GM12878 (cell line): Measurements from ENCODE around the gene NFATC1. TPM values are rescaled to one million over a fixed set of nuclear protein-coding genes. Genes with fewer than 3 reads are reported as not detected.

ENCODE experiments used
- ATAC-seq: fragments of 200-7000 bp; cut with Tn5 transposase; 3 replicates; pipeline ENCODE4 v1.9.1; 2020; ENCODE audit warnings: mild to moderate bottlenecking, moderate library complexity
- BruUV-seq: library from RNA; stranded (reverse); fragments of 400-500 nt; replicated peaks from 2 replicates; lab custom pipeline; 2021; lab: Mats Ljungman, UMichigan
- CTCF ChIA-PET: fragments of 300-600 bp; sonication (Branson Sonifier 250); formaldehyde crosslinking; extraction: SDS; loops from one replicate; lab custom pipeline; 2021; ENCODE audit warnings: inconsistent platforms; lab: Yijun Ruan, JAX
- POLR2A ChIA-PET: fragments of 350-600 bp; formaldehyde crosslinking; extraction: SDS; loops from one replicate; lab custom pipeline; 2021; ENCODE audit warnings: inconsistent platforms; lab: Charles Lee
- RAD21 ChIA-PET: fragments of 300-600 bp; sonication (Branson Sonifier 250); formaldehyde crosslinking; loops from one replicate; lab custom pipeline; 2023; ENCODE audit warnings: antibody characterized with exemption; ENCODE audit not compliant: unreplicated experiment; lab: Charles Lee
- SMC1A ChIA-PET: fragments of 300-600 bp; sonication (Branson Sonifier 250); formaldehyde crosslinking; loops from one replicate; lab custom pipeline; 2023; ENCODE audit not compliant: unreplicated experiment, uncharacterized antibody; lab: Charles Lee
- DNase-seq: peaks from one replicate; pipeline ENCODE4 v3.0.0-alpha.2; 2011; ENCODE audit warnings: low read depth, low spot score
- FAIRE-seq: peaks from 3 replicates; lab custom pipeline; 2011; peaks lifted over from hg19 to GRCh38; lab: Jason Lieb, UNC
- H2AFZ ChIP-seq: 2 replicates; pipeline ENCODE4 v1.6.0; 2011; ENCODE audit warnings: low read depth, low read length, control low read depth; ENCODE audit not compliant: control insufficient read depth
- H3K27ac ChIP-seq: 2 replicates; pipeline ENCODE4 v1.5.1; 2011; ENCODE audit warnings: control low read depth; ENCODE audit not compliant: control insufficient read depth, insufficient read depth
- H3K27me3 ChIP-seq, 2 experiments: replicated peaks in 1 of 2; 2 replicates each; pipeline versions ENCODE4 v1.6.0 to v1.6.1; 2011; ENCODE audit warnings: low read length in 1 of 2; ENCODE audit not compliant: control insufficient read depth in 2 of 2, insufficient read depth in 2 of 2
- H3K36me3 ChIP-seq, 2 experiments: 2 replicates each; pipeline ENCODE4 v1.5.1; 2011; ENCODE audit warnings: low read length in 1 of 2; ENCODE audit not compliant: control insufficient read depth in 2 of 2, insufficient read depth in 2 of 2
- H3K4me1 ChIP-seq: 2 replicates; pipeline ENCODE4 v1.6.1; 2011; ENCODE audit warnings: mild to moderate bottlenecking, low read length, moderate library complexity, mixed read lengths; ENCODE audit not compliant: control insufficient read depth, insufficient read depth
- H3K4me2 ChIP-seq: 2 replicates; pipeline ENCODE4 v1.6.0; 2011; ENCODE audit warnings: control low read depth; ENCODE audit not compliant: control insufficient read depth, insufficient read depth
- H3K4me3 ChIP-seq: fragments of 200-600 bp; sonication (generic); 2 replicates; pipeline ENCODE4 v1.5.1; 2016
- H3K79me2 ChIP-seq: 2 replicates; pipeline ENCODE4 v1.6.0; 2011; ENCODE audit warnings: low read length; ENCODE audit not compliant: control insufficient read depth, insufficient read depth
- H3K9ac ChIP-seq: 2 replicates; pipeline ENCODE4 v1.8.0; 2011; ENCODE audit warnings: low read length, control low read depth, mixed read lengths; ENCODE audit not compliant: control insufficient read depth, insufficient read depth
- H3K9me3 ChIP-seq: replicated peaks from 3 replicates; pipeline ENCODE4 v1.5.1; 2011; ENCODE audit warnings: mild to moderate bottlenecking, low read length; ENCODE audit not compliant: control insufficient read depth, insufficient read depth
- H4K20me1 ChIP-seq: 2 replicates; pipeline ENCODE4 v1.6.0; 2011; ENCODE audit not compliant: control insufficient read depth, insufficient read depth
- CBX3 ChIP-seq: fragments of 200-600 bp; sonication (generic); IDR thresholded peaks from 2 replicates; pipeline ENCODE4 v1.6.1; 2016; ENCODE audit warnings: low read depth, borderline replicate concordance
- CEBPB ChIP-seq, 2 experiments: fragments of 150-350 bp in 1 of 2; IDR thresholded peaks; 2 replicates each; pipeline ENCODE4 v1.6.1; 2012 to 2014; ENCODE audit warnings: low read depth in 2 of 2, low read length in 2 of 2, borderline replicate concordance in 1 of 2, inconsistent platforms in 1 of 2
- CHD1 ChIP-seq: IDR thresholded peaks from 2 replicates; pipeline ENCODE4 v1.6.1; 2012; ENCODE audit warnings: low read depth, low read length, improper control_type of control experiment
- FOS ChIP-seq: IDR thresholded peaks from 3 replicates; pipeline ENCODE4 v1.6.1; 2011; ENCODE audit warnings: borderline replicate concordance; ENCODE audit not compliant: insufficient read length; ENCODE audit errors: extremely low read depth
- JUNB ChIP-seq: IDR thresholded peaks from 2 replicates; pipeline ENCODE4 v1.6.1; 2016; ENCODE audit warnings: antibody characterized with exemption, mild to moderate bottlenecking
- KLF5 ChIP-seq: fragments of 450-650 bp; IDR thresholded peaks from 2 replicates; pipeline ENCODE4 v1.6.1; 2014; ENCODE audit warnings: mild to moderate bottlenecking; ENCODE audit not compliant: partially characterized antibody
- NBN ChIP-seq: fragments of 450-650 bp; IDR thresholded peaks from 2 replicates; pipeline ENCODE4 v1.6.1; 2016
- NR2C2 ChIP-seq: IDR thresholded peaks from 2 replicates; pipeline ENCODE4 v1.6.1; 2011; ENCODE audit warnings: borderline replicate concordance, low read depth; ENCODE audit not compliant: control insufficient read depth, insufficient read length
- NR2F1 ChIP-seq: fragments of 450-650 bp; conservative IDR thresholded peaks from 2 replicates; pipeline ENCODE4 v1.6.1; 2017; ENCODE audit warnings: mild to moderate bottlenecking
- RUNX3 ChIP-seq: IDR thresholded peaks from 2 replicates; pipeline ENCODE4 v1.6.1; 2012; ENCODE audit warnings: low read length, inconsistent platforms
- TBL1XR1 ChIP-seq: IDR thresholded peaks from 2 replicates; pipeline ENCODE4 v1.6.1; 2012; ENCODE audit warnings: low read depth, low read length, improper control_type of control experiment
- ZNF274 ChIP-seq: IDR thresholded peaks from one replicate; pipeline ENCODE4 v1.8.0; 2011; ENCODE audit not compliant: insufficient read length, insufficient read depth
- ZSCAN29 ChIP-seq: fragments of 450-650 bp; IDR thresholded peaks from 2 replicates; pipeline ENCODE4 v1.6.1; 2017; ENCODE audit warnings: mild to moderate bottlenecking, moderate library complexity
- WGBS: methylation state at CpG from one replicate; pipeline ENCODE4 v1.1.6; 2016; ENCODE audit warnings: low lambda C conversion rate; ENCODE audit not compliant: insufficient replicate concordance, insufficient coverage; ENCODE audit errors: missing lambda C conversion rate; 5-methylcytosine and 5-hydroxymethylcytosine counted together
- in situ Hi-C: fragments of 300-500 bp; cut with MboI; formaldehyde crosslinking; loops from 9 replicates; pipeline ENCODE4 v1.14.3; 2018; ENCODE audit warnings: mixed read lengths
- intact Hi-C: fragments of 100-400 bp; cut with micrococcal nuclease; formaldehyde crosslinking; loops from one replicate; pipeline ENCODE4 v1.14.2; 2022; ENCODE audit not compliant: unreplicated experiment
- polyA plus RNA-seq, 11 experiments: library from polyadenylated mRNA; depleted of rRNA in 4 of 11; unstranded in 6 of 11; stranded (reverse) in 5 of 11; fragments of >200 nt; fragmentation: Nextera tagmentation in 4 of 11; fragmentation: Illumina TruSeq in 1 of 11; extraction: Ambion mirVana in 4 of 11; extraction: Trizol in 1 of 11; gene quantifications; 1 replicate in 1 of 11; 2 replicates in 10 of 11; pipeline versions ENCODE4 v1.2.1 to v1.2.3, GENCODE V29; 2011 to 2016; ENCODE audit warnings: inconsistent platforms in 2 of 11, missing spikeins in 2 of 11, low read depth in 1 of 11
- total RNA-seq, 4 experiments: library from RNA; depleted of rRNA in 3 of 4; stranded (reverse); fragments of >200 nt in 3 of 4; fragmentation: Illumina TruSeq in 1 of 4; extraction: Trizol in 1 of 4; gene quantifications; 2 replicates each; pipeline versions ENCODE4 v1.2.1 to v1.2.3, GENCODE V29; 2013 to 2021
- TF ChIP-seq, protein P1 (sequence below), 3 experiments: IDR thresholded peaks in 2 of 3; conservative IDR thresholded peaks in 1 of 3; 2 replicates each; pipeline ENCODE4 v1.5.1; 2011; ENCODE audit warnings: low read depth in 3 of 3, low read length in 3 of 3, mild to moderate bottlenecking in 3 of 3, control low read depth in 2 of 3, moderate library complexity in 2 of 3, inconsistent platforms in 1 of 3, mixed read lengths in 1 of 3; ENCODE audit not compliant: control insufficient read depth in 2 of 3, insufficient read depth in 1 of 3; ENCODE audit errors: extremely low read depth in 1 of 3
- TF ChIP-seq, protein P2 (sequence below): fragments of 450-650 bp; formaldehyde crosslinking; IDR thresholded peaks from 2 replicates; pipeline ENCODE4 v1.5.0; 2022; ENCODE audit warnings: mild to moderate bottlenecking, missing genetic modification characterization

NFATC1 gene
- total and polyA plus RNA-seq, 10 of the 15 experiments (the other 5 are each of a cell fraction or from before 2014, with no cell fraction given): 0.84 to 20.8 (median 5.1) TPM

DNA sequence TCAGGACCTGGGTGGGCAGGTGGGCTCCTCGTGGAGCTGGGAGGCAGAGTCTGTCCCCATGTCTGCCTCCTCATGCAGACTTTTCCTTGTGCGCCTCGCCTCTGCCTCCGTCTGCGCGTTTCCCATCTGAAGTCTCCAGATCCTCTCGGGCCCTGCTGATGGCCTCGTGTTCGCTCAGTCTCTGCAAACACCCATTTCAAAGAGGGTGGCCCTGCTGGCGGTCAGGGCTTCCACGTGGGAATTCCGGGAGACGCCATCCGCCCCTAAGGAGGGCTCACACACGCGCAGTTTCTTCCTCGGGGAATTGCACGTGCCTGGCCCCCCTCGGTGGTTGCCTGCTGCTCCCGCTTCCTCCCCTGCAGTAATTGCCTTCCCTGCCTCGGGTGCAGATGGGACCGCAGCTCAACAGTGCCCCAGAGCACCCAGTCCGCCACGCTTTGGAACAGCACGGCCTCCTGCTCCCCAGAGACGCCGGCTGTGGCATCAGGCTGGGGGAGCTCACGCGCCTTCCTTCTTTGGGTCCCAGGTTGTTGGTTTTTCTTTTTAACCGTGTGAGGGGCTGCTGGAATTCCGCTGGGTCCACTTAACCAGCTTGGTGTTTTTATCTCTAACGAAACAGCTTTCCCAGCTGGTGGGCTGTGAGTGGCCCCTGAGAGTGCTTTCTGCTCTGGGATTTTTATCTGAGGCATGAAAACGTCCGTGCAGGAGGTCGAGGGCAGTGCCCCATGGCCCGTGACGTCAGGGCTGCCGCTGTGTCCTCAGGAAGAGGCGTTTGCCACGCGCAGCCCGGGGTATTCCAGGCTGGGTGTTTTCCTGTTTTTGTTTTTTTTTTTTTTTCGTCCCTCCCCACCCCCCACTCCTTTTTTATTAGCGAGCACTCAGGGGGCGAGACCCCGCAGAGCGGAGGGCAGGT, 16.1 kb downstream of the NFATC1 start:
- BruUV-seq: no TSS peak
- ChIA-PET SMC1A (interaction anchor here (0.9 to 1.6 kb wide), 2 partner anchors 9 to 54 kb away, joined by 3 read pairs; no protein-coding TSS in a partner anchor), RAD21 (no interaction called here), CTCF (interaction anchor here (0.7 kb wide), 1 partner anchor 14 kb away, joined by 3 read pairs; no protein-coding TSS in a partner anchor), POLR2A (no interaction called here)
- Histone ChIP-seq H4K20me1 (no peaks in the 10 kb centered on the region), H3K4me3 (no peak overlapping the region), H2AFZ (no peak overlapping the region), H3K4me1 (peaks cover 5% of the 10 kb centered on the region; the same call in 1 of the 2 replicates), H3K79me2 (no peaks in the 10 kb centered on the region), H3K27ac (no peak overlapping the region), H3K9ac (no peak overlapping the region), H3K36me3 (peaks cover 0 to 8% of the 10 kb centered on the region in 2 experiments; a peak in 2 of 4 replicates), H3K9me3 (no peaks in the 10 kb centered on the region), H3K27me3 (no peaks in the 10 kb centered on the region), H3K4me2 (no peak overlapping the region)
- TF ChIP-seq ZSCAN29 (no peak), NR2F1 (no peak), NR2C2 (no peak), CEBPB (IDR thresholded peaks at IDR 0.05; ENCODE audit: borderline replicate concordance in 1 of 2, low read depth in 2 of 2, low read length in 2 of 2) (no peak), ZNF274 (no peak), JUNB (no peak), CBX3 (no peak), CHD1 (no peak), KLF5 (no peak), TBL1XR1 (no peak), FOS (no peak), NBN (no peak), RUNX3 (no peak)
- TF ChIP-seq, protein P1, sequence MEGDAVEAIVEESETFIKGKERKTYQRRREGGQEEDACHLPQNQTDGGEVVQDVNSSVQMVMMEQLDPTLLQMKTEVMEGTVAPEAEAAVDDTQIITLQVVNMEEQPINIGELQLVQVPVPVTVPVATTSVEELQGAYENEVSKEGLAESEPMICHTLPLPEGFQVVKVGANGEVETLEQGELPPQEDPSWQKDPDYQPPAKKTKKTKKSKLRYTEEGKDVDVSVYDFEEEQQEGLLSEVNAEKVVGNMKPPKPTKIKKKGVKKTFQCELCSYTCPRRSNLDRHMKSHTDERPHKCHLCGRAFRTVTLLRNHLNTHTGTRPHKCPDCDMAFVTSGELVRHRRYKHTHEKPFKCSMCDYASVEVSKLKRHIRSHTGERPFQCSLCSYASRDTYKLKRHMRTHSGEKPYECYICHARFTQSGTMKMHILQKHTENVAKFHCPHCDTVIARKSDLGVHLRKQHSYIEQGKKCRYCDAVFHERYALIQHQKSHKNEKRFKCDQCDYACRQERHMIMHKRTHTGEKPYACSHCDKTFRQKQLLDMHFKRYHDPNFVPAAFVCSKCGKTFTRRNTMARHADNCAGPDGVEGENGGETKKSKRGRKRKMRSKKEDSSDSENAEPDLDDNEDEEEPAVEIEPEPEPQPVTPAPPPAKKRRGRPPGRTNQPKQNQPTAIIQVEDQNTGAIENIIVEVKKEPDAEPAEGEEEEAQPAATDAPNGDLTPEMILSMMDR (IDR thresholded peaks at IDR 0.05 in 2 of 3, conservative IDR thresholded peaks at IDR 0.05 in 1 of 3; ENCODE audit: control insufficient read depth in 2 of 3, extremely low read depth in 1 of 3, insufficient read depth in 1 of 3, low read depth in 3 of 3, low read length in 3 of 3): no peak
- TF ChIP-seq, protein P2, sequence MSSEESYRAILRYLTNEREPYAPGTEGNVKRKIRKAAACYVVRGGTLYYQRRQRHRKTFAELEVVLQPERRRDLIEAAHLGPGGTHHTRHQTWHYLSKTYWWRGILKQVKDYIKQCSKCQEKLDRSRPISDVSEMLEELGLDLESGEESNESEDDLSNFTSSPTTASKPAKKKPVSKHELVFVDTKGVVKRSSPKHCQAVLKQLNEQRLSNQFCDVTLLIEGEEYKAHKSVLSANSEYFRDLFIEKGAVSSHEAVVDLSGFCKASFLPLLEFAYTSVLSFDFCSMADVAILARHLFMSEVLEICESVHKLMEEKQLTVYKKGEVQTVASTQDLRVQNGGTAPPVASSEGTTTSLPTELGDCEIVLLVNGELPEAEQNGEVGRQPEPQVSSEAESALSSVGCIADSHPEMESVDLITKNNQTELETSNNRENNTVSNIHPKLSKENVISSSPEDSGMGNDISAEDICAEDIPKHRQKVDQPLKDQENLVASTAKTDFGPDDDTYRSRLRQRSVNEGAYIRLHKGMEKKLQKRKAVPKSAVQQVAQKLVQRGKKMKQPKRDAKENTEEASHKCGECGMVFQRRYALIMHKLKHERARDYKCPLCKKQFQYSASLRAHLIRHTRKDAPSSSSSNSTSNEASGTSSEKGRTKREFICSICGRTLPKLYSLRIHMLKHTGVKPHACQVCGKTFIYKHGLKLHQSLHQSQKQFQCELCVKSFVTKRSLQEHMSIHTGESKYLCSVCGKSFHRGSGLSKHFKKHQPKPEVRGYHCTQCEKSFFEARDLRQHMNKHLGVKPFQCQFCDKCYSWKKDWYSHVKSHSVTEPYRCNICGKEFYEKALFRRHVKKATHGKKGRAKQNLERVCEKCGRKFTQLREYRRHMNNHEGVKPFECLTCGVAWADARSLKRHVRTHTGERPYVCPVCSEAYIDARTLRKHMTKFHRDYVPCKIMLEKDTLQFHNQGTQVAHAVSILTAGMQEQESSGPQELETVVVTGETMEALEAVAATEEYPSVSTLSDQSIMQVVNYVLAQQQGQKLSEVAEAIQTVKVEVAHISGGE (CRISPR knock-in tag): no peak
- DNase-seq (no peak), FAIRE-seq (no peak), ATAC-seq (no peak)
- in situ Hi-C loops: no loop called here
- intact Hi-C loops: no loop called here
- WGBS: 90% methylated on average over 37 of the region's 47 CpGs
